ENCODE results near the gene SETBP1. TPM values are rescaled to one million over a fixed set of nuclear protein-coding genes. Genes with fewer than 3 reads are reported as not detected.

The SETBP1 gene
- total RNA-seq, 4 donors from 2014 or later, result 26.2 to 40.8 (median 33.6) TPM

DNA sequence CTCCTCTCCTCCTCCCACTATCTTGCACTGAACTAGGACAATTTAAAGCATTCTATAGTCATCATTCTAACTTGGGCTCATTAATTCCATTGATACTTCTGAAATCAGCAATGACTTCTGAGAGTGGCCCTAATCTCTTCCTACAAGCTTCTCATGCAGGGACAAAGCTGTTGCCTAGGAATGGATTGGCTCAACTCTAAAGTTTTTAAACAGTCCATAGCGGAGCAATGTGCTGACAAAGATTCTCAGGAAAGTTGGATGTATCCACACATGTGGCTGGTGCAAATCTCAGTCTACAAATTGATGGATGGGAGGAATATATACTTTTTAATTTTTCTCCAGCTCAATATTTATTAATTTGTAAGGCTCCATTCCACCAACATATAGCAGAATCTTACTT, 388.9 kb downstream of the SETBP1 start:
- H3K36me3 ChIP-seq, result no peaks in the 10 kb centered on the region
- no peaks in the 10 kb centered on the region for H3K27me3 ChIP-seq
- 79 to 91% methylated on average over 1 of the region's 1 CpG for WGBS, 2 donors
- H3K9me3 ChIP-seq, result no peaks in the 10 kb centered on the region
- DNase-seq (ENCODE audit: low spot score in 2 of 2), result no peak
- H3K27ac ChIP-seq, result no peak overlapping the region
- no peaks in the 10 kb centered on the region for H3K4me1 ChIP-seq
- no peak for TF ChIP-seq POLR2A (IDR thresholded peaks at IDR 0.05)
- no peak for TF ChIP-seq CTCF (IDR thresholded peaks at IDR 0.05)
- no peak for TF ChIP-seq EP300 (IDR thresholded peaks at IDR 0.05)
- no peak overlapping the region for H3K4me3 ChIP-seq

GRCh38 chr18:45071956-45072355, 391.3 kb downstream of the SETBP1 start:
- H3K36me3 ChIP-seq, result no peaks in the 10 kb centered on the region

DNA sequence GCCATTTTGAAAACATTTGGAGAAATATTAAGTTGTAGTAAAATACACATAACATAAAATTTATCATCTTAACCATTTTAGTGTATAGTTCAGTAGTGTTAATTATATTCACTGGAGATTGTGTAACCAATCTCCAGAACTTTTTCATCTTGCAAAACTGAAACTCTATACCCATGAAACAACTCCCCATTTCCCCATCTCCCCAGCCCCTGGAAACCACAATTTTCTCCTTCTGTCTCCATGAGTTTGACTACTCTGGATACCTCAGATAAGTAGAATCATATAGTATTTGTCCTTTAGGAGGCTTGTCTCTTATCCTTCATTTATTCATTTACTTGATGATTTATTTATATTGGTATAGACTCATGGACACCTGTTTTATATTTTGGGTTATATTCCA, 392.9 kb downstream of the SETBP1 start:
- DNase-seq (ENCODE audit: low spot score in 2 of 2), result no peak
- TF ChIP-seq EP300 (IDR thresholded peaks at IDR 0.05) (no peak), POLR2A (IDR thresholded peaks at IDR 0.05) (no peak), CTCF (IDR thresholded peaks at IDR 0.05) (no peak)
- H3K4me3 ChIP-seq, result no peak overlapping the region
- no peaks in the 10 kb centered on the region for H3K27me3 ChIP-seq
- H3K4me1 ChIP-seq, result no peaks in the 10 kb centered on the region
- H3K36me3 ChIP-seq, result no peaks in the 10 kb centered on the region
- no peak overlapping the region for H3K27ac ChIP-seq
- H3K9me3 ChIP-seq, result no peaks in the 10 kb centered on the region

More at GRCh38 chr18:45071956-45072355, 391.3 kb downstream of the SETBP1 start:
- Histone ChIP-seq H3K4me1 (no peaks in the 10 kb centered on the region), H3K9me3 (no peaks in the 10 kb centered on the region), H3K27ac (no peak overlapping the region), H3K4me3 (no peak overlapping the region), H3K27me3 (no peaks in the 10 kb centered on the region)
- DNase-seq (ENCODE audit: low spot score in 2 of 2), result no peak
- TF ChIP-seq CTCF (IDR thresholded peaks at IDR 0.05) (no peak), EP300 (IDR thresholded peaks at IDR 0.05) (no peak), POLR2A (IDR thresholded peaks at IDR 0.05) (no peak)
- 60 to 65% methylated on average over 3 of the region's 3 CpGs for WGBS, 2 donors

DNA sequence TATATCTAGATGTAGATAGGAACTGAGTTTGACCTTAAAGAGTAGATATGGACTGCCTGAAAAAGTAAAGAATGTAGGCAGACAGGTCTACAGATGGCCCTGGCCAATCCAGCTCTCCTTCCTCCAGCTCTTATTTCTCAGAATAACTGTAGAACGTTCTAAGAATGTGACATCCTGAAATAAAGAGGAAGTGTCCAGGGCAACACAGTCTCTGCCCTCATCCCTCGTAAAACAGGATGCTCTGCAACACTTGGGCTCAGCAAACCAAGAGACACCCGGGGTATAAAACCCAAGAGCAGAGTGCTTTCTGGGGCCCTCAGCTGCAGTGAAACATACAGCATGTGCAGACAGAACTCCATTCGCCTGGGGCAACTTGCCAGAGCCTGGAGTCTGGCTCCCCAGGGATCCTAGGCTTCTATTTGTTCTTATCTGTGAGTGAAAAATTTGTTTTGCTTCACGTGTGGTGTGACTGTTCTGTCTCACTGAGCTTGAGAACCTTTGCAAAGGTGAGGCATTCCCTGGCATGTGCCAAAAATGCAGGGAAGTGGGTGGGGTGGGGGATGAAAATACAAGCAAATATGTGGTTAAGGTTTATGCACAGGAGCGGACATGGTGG, 401.0 kb downstream of the SETBP1 start:
- TF ChIP-seq CTCF (IDR thresholded peaks at IDR 0.05) (no peak), POLR2A (IDR thresholded peaks at IDR 0.05) (no peak), EP300 (IDR thresholded peaks at IDR 0.05) (no peak)
- H3K9me3 ChIP-seq, result peaks cover 0 to 3% (median 0%) of the 10 kb centered on the region in 4 donors
- DNase-seq (ENCODE audit: low spot score in 2 of 2), result no peak
- no peak overlapping the region for H3K27ac ChIP-seq
- no peaks in the 10 kb centered on the region for H3K36me3 ChIP-seq
- no peaks in the 10 kb centered on the region for H3K4me1 ChIP-seq
- H3K4me3 ChIP-seq, result no peak overlapping the region
- WGBS, 2 donors, result 74 to 77% methylated on average over 6 of the region's 6 CpGs
- no peaks in the 10 kb centered on the region for H3K27me3 ChIP-seq

- peaks cover 0 to 3% (median 0%) of the 10 kb centered on the region in 4 donors for H3K9me3 ChIP-seq
- DNase-seq (ENCODE audit: low spot score in 2 of 2), result no peak
- no peaks in the 10 kb centered on the region for H3K4me1 ChIP-seq
- H3K4me3 ChIP-seq, result no peak overlapping the region
- WGBS, 2 donors, result 66 to 72% methylated on average over 8 of the region's 8 CpGs
- TF ChIP-seq POLR2A (IDR thresholded peaks at IDR 0.05) (no peak), CTCF (IDR thresholded peaks at IDR 0.05) (no peak), EP300 (IDR thresholded peaks at IDR 0.05) (no peak)
- no peak overlapping the region for H3K27ac ChIP-seq
- H3K27me3 ChIP-seq, result no peaks in the 10 kb centered on the region
- H3K36me3 ChIP-seq, result no peaks in the 10 kb centered on the region
Measured at GRCh38 chr18:45083226-45083855, 402.7 kb downstream of the SETBP1 start.
